GM18873 (cell line): ENCODE results near the gene ANO7.

Experiments used
- ATAC-seq: cut with Tn5 transposase; IDR thresholded peaks from one replicate; pipeline ENCODE4 v1.9.1; 2021; ENCODE audit warnings: mild to moderate bottlenecking, moderate library complexity, moderate number of reproducible peaks; ENCODE audit not compliant: unreplicated experiment, low FRiP score

The ANO7 gene

DNA sequence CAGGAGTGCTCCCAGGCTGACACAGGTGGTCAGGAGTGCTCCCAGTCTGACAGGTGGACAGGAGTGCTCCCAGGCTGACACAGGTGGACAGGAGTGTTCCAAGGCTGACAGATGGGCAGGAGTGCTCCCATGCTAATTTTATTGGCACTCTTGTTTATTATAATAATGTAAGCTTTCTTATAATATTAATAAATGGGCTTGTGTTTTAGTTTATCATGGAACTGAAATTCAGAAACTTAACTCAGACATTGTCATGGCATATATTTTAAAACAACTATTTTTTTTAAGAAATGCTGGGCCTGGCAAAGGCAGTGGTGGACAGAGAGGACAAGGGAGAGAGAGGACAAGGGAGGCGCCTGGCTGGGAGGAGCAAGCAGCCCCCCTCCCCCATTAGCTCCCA lies 18.7 kb downstream of the ANO7 start:
- ATAC-seq, result no peak

DNA sequence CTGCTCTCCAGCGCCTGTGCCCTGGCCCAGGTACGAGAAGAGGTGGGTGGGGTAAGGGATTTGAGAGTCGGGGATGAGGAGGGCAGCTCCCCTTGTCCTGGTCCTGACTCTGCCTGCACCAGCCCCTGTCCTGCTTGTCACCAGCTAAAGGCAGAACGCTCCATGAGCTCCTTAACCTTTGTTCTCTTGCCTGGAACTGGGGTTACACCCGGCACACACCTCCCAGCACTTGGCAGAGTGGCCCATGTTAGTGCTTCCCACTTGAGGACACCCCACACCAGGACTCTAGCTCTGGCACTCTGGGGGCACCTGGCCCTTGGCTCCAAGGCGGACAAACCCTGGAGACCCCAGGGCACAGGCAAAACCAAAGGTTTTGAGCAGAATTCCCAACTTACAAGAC lies 19.2 kb downstream of the ANO7 start:
- ATAC-seq, result no peak

DNA sequence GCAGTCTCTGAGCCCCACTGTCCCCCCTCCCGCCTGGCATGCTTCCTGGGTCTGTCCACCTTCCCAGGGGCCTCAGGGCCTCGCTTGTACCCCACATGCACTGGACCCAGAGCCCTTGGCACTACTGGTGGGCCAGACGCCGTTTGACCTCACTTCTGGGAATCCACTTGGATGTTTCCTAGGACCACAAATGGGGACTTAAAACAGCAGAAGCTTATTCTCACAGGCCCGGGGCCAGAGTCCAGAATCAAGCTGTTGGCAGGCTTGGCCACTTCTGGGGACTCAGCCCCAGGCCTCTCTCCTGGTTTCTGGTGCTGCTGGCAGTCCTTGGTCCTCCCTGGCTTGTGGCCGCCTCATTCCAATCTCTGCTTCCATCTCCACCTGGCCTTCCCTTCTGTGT lies 19.6 kb downstream of the ANO7 start:
- ATAC-seq, result no peak

DNA sequence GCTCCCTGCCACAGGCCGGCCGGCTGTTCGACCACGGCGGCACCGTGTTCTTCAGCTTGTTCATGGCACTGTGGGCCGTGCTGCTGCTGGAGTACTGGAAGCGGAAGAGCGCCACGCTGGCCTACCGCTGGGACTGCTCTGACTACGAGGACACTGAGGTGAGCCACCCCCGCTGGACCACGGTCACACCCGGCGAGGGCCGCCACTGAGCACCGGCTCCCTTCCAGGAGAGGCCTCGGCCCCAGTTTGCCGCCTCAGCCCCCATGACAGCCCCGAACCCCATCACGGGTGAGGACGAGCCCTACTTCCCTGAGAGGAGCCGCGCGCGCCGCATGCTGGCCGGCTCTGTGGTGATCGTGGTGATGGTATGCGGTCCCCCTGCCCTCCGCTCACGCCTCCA lies 20.8 kb downstream of the ANO7 start:
- no peak for ATAC-seq

DNA sequence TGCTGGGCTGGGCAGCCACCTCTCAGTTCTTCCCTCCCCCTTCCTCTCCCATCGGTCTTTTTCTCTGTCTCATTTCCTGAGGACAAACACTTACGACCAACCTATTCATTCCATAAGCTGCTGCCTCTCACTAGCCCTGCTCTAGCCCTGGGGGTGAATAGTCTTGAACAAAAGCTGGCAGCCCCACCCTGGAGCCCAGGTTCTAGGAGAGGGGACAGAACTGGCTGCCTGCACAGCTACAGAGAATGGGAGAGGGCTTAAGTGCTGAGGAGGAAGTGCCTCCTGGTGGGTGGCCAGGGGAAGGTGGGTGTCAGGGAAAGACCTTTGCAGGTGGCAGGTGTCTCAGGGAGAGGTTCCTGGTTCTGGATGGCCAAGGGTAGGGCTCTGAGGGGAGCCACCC lies 22.8 kb downstream of the ANO7 start:
- ATAC-seq, result no peak

- no peak for ATAC-seq
Observed at GRCh38 chr2:241213041-241213440, 24.6 kb downstream of the ANO7 start.

- no peak for ATAC-seq
Observed at GRCh38 chr2:241213567-241213966, 25.1 kb downstream of the ANO7 start.

DNA sequence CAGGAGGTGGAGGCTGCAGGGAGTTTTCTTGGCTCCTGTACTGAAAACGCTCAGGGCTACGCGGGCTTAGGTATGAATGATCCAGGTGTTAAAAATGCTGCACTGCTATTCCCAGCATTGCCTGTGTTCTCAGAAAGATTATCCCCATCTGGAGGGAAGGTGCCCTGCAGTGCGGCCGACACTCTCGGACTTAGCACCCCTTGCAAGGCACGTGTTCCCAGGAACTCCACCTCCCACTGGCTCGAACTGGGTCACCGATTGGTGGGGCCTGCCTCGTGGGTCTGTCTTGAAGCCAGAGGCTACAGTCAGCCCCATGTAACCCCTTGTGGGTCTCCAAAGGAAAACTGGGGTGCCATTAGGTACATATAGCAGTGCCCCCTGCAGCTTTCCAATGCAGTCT lies 25.7 kb downstream of the ANO7 start:
- no peak for ATAC-seq

DNA sequence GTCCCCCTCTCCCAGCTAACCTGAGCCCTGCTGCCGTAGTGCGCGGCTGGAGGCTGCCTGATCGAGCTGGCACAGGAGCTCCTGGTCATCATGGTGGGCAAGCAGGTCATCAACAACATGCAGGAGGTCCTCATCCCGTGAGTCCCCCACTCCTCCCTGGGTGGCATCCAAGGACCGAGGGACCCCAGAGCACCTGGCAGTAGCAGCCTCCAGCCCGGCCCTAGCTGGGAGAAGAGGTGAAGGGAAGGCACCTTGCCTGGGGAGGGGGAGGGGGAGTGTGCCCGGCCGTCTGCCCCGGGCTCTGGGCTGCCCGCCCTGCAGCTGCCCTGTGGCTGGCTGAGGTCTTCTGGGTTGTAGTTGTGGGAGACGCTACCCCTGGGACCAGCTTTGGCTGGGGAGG lies 26.3 kb downstream of the ANO7 start:
- ATAC-seq, result no peak

DNA sequence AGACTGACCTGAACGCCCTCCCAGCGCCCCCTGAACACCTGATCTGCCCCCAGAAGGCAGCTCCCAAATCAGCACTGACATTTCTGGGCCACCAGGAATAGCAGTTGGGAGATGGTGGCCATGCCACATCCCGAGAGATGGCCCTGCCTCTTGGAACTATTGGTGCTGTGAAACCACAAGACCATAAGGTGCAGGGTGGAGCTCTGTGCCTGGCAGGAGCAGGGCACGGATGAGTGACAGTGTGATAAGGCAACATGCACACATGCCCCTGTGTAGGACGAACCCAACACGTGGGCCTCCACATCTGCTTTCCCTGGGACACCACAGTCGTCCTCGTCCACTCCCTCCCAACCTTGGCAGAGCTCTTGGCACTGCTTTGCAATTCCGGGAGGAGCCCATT lies 26.9 kb downstream of the ANO7 start:
- ATAC-seq, result no peak

GRCh38 chr2:241216211-241216761 lies 27.8 kb downstream of the ANO7 start:
- no peak for ATAC-seq

GRCh38 chr2:241217320-241218031 lies 29.0 kb downstream of the ANO7 start:
- no peak for ATAC-seq

DNA sequence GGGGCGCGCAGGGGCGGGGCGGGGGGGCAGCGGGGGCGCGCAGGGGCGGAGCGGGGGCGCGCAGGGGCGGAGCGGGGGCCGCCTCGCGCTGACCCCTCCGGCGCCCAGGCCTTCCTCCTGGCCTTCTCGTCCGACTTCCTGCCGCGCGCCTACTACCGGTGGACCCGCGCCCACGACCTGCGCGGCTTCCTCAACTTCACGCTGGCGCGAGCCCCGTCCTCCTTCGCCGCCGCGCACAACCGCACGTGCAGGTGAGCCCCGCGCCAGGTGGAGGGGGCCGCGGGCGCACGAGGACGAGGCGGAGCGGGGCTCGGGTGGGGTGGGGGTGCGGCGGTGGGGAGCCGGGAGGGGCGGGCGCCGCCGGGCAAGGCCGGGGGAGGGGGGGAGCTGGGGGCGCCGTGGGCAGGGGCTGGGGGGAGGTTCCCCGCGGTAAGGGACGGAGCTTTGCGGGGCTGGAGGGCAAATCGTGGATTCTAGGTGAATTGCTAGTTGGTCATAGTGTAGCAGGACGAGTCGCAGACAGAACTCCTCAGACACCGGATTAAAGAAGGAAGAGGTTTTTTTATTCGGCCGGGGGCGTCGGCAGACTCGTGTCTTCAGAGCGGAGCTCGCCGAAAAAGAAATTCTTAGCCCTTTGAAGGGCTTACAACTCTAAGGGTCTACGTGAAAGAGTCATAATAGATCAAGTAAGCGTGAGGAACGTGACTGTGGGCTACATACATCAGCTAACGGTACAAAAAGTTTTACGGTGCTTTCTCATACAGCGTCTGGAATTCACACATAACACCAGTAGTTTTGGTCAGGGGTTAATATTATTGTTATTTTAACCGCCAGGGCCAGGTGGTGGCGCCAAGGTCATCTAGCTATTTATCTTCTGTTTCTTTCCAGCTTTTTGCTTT lies 29.9 kb downstream of the ANO7 start:
- no peak for ATAC-seq

GRCh38 chr2:241219030-241219382 lies 30.5 kb downstream of the ANO7 start:
- no peak for ATAC-seq

DNA sequence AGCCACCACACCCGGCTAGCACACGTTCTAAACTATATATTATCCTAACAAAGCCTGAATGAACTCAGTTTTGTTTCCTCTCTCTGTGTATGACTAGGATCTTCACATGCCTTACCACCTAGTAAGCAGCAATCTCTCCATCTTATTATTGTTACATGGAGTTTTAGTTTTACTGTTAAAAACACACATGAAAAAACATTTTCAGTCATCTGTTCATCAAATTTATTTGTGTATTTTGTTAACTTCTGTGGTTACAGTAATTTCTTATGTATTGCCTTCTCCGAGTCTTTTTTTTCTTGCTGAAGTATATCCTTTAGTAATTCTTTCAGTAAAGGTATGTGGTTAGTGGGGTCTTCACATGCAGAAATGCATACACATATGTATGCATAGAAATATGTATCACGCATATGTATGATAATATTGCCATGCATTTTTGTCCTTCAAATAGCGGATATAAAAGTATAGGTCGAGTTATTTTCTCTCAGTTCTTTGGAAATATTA lies 31.4 kb downstream of the ANO7 start:
- ATAC-seq, result no peak

DNA sequence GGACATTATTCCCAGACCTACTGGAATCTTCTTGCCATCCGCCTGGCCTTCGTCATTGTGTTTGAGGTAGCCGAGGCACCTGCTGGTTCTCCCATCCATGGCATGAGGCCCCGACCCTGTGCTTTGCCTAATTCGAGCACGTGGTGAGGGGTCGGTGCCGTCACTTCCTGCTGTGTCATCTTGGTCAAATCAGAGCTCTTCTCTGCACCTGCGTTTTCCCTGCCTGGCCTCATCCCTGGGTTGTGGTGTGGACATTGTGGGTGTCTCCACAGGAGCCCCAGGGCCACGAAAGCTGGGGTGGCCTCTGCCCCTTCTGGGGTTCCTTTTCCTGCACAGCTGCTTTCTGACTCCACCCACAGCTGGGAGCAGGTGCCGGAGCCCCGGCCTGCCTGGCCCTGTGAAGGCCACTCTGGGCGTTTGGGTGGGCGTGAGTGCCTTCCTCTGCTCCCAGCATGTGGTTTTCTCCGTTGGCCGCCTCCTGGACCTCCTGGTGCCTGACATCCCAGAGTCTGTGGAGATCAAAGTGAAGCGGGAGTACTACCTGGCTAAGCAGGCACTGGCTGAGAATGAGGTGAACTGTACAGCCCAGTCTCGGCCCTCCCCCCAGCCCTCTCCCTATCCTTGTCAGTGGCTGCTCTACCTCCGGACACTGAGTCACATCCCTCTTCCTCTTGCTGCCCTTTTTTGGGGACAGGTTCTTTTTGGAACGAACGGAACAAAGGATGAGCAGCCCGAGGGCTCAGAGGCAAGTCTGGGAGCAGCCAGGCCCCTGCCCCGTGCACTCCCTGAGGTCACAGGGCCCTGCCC lies 34.9 kb downstream of the ANO7 start:
- ATAC-seq, result no peak

DNA sequence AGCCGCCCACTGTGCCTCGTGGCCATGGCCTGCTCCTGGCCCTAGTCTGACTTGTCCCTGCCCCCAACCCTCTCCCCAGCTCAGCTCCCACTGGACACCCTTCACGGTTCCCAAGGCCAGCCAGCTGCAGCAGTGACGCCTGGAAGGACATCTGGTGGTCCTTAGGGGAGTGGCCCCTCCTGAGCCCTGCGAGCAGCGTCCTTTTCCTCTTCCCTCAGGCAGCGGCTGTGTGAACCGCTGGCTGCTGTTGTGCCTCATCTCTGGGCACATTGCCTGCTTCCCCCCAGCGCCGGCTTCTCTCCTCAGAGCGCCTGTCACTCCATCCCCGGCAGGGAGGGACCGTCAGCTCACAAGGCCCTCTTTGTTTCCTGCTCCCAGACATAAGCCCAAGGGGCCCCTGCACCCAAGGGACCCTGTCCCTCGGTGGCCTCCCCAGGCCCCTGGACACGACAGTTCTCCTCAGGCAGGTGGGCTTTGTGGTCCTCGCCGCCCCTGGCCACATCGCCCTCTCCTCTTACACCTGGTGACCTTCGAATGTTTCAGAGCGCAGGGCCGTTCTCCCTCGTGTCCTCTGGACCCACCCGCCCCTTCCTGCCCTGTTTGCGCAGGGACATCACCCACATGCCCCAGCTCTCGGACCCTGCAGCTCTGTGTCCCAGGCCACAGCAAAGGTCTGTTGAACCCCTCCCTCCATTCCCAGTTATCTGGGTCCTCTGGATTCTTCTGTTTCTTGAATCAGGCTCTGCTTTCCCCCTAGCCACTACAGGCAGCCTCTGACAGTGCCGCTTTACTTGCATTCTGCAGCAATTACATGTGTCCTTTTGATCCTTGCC lies 35.8 kb downstream of the ANO7 start:
- no peak for ATAC-seq

GRCh38 chr2:241224851-241225438 lies 36.5 kb downstream of the ANO7 start:
- ATAC-seq, result no peak

DNA sequence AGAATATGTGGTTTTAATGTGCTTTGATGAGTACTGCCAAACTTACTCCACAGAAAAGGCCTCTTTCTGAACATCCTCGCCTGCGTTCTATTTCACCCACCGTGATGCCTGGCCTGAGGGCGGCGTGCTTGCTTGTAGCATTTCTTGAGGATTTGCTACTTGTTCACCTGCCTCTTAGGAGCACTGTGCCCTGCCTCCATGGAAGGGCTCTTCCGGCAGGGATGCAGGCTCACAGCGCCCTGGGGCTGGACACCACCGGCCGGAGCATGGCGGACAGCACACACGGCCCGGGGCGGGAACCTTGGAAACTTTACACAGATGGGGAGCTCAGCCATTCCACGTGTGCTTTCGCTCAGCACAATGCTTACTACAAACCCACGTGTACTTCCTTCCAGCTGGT lies 37.1 kb downstream of the ANO7 start:
- ATAC-seq, result no peak
